GM23338 (cell line): ENCODE data around the gene FYN. TPM values are rescaled to one million over a fixed set of nuclear protein-coding genes. Genes with fewer than 3 reads are reported as not detected.

Source experiments
- ATAC-seq: fragments of 200-7000 bp; cut with Tn5 transposase; 3 replicates; pipeline ENCODE4 v1.9.1; 2020
- DNase-seq: peaks from one replicate; pipeline ENCODE4 v3.0.0-alpha.2; 2015; ENCODE audit warnings: low spot score
- H2AFZ ChIP-seq: fragments of 200-600 bp; sonication (generic); 2 replicates; pipeline ENCODE4 v1.8.0; 2016; ENCODE audit warnings: antibody characterized with exemption, mild to moderate bottlenecking, moderate library complexity
- H3F3A ChIP-seq: fragments of 200-600 bp; sonication (generic); replicated peaks from 2 replicates; pipeline ENCODE4 v1.8.0; 2017; ENCODE audit warnings: antibody characterized with exemption, mixed run types, low read depth
- H3K27ac ChIP-seq: fragments of 200-600 bp; sonication (generic); 2 replicates; pipeline ENCODE4 v1.6.1; 2016; ENCODE audit warnings: low read depth
- H3K27me3 ChIP-seq: fragments of 200-600 bp; sonication (generic); 2 replicates; pipeline ENCODE4 v1.8.0; 2016; ENCODE audit warnings: mild to moderate bottlenecking, mixed run types, moderate library complexity; ENCODE audit not compliant: insufficient read depth
- H3K36me3 ChIP-seq: fragments of 200-600 bp; sonication (generic); 2 replicates; pipeline ENCODE4 v1.8.0; 2016; ENCODE audit warnings: mild to moderate bottlenecking; ENCODE audit not compliant: insufficient read depth
- H3K4me1 ChIP-seq: fragments of 200-600 bp; sonication (generic); 2 replicates; pipeline ENCODE4 v1.8.0; 2016; ENCODE audit warnings: mild to moderate bottlenecking, moderate library complexity; ENCODE audit not compliant: insufficient read depth
- H3K4me2 ChIP-seq: fragments of 200-600 bp; sonication (generic); 2 replicates; pipeline ENCODE4 v1.7.1; 2017; ENCODE audit warnings: mixed run types
- H3K4me3 ChIP-seq: fragments of 200-600 bp; sonication (generic); 2 replicates; pipeline ENCODE4 v1.6.1; 2016; ENCODE audit warnings: mixed run types
- H3K79me2 ChIP-seq: fragments of 200-600 bp; sonication (generic); replicated peaks from 2 replicates; pipeline ENCODE4 v1.8.0; 2017; ENCODE audit warnings: mild to moderate bottlenecking; ENCODE audit not compliant: insufficient read depth
- H3K9me2 ChIP-seq: fragments of 200-600 bp; sonication (generic); 2 replicates; pipeline ENCODE4 v1.8.0; 2017; ENCODE audit not compliant: insufficient read depth
- H4K20me1 ChIP-seq: fragments of 200-600 bp; sonication (generic); replicated peaks from 2 replicates; pipeline ENCODE4 v1.8.0; 2017; ENCODE audit warnings: mild to moderate bottlenecking; ENCODE audit not compliant: insufficient read depth
- H3K27ac Mint-ChIP-seq: 2 replicates; pipeline ENCODE4 v1.8.0; 2020; ENCODE audit warnings: inconsistent platforms, mild to moderate bottlenecking, moderate library complexity, mixed read lengths
- H3K27me3 Mint-ChIP-seq: 3 replicates; pipeline ENCODE4 v1.8.0; 2022; ENCODE audit warnings: low read depth, mild to moderate bottlenecking, moderate library complexity, mixed read lengths, inconsistent platforms; ENCODE audit not compliant: insufficient read depth, poor library complexity
- H3K36me3 Mint-ChIP-seq: 3 replicates; pipeline ENCODE4 v1.8.0; 2021; ENCODE audit warnings: low read depth, mild to moderate bottlenecking, inconsistent platforms, moderate library complexity, mixed read lengths
- H3K4me1 Mint-ChIP-seq: 3 replicates; pipeline ENCODE4 v1.8.0; 2020; ENCODE audit warnings: mild to moderate bottlenecking, inconsistent platforms, mixed read lengths
- H3K4me3 Mint-ChIP-seq: 3 replicates; pipeline ENCODE4 v1.8.0; 2021; ENCODE audit warnings: moderate library complexity, mild to moderate bottlenecking, inconsistent platforms, mixed read lengths
- H3K9me3 Mint-ChIP-seq: 3 replicates; pipeline ENCODE4 v1.8.0; 2020; ENCODE audit warnings: moderate library complexity, mild to moderate bottlenecking, inconsistent platforms, mixed read lengths
- CREB1 ChIP-seq: fragments of 250-450 bp; sonication (Bioruptor Pico); IDR thresholded peaks from 2 replicates; pipeline ENCODE4 v1.5.0; 2020; ENCODE audit warnings: low read depth, mild to moderate bottlenecking, moderate library complexity
- EZH2 ChIP-seq: fragments of 200-600 bp; sonication (generic); IDR thresholded peaks from one replicate; pipeline ENCODE4 v1.8.0; 2017; ENCODE audit warnings: antibody characterized with exemption, mild to moderate bottlenecking, low read depth; ENCODE audit not compliant: unreplicated experiment
- EZH2phosphoT487 ChIP-seq: fragments of 200-600 bp; sonication (generic); IDR thresholded peaks from one replicate; pipeline ENCODE4 v1.8.1; 2018; ENCODE audit warnings: antibody characterized with exemption; ENCODE audit not compliant: unreplicated experiment
- JUNB ChIP-seq: IDR thresholded peaks from one replicate; pipeline ENCODE4 v1.6.1; 2016; ENCODE audit warnings: antibody characterized with exemption; ENCODE audit not compliant: unreplicated experiment
- NANOG ChIP-seq: IDR thresholded peaks from 2 replicates; pipeline ENCODE4 v1.6.1; 2016; ENCODE audit warnings: antibody characterized with exemption, borderline replicate concordance
- POLR2AphosphoS5 ChIP-seq: IDR thresholded peaks from 2 replicates; pipeline ENCODE4 v1.6.1; 2016; ENCODE audit warnings: antibody characterized with exemption, low read depth
- STAT1 ChIP-seq: IDR thresholded peaks from one replicate; pipeline ENCODE4 v1.6.1; 2016; ENCODE audit warnings: antibody characterized with exemption; ENCODE audit not compliant: unreplicated experiment
- ZNF114 ChIP-seq: fragments of 250-450 bp; sonication (Bioruptor Pico); IDR thresholded peaks from 2 replicates; pipeline ENCODE4 v1.5.0; 2020; ENCODE audit warnings: mild to moderate bottlenecking, moderate library complexity
- ZNF331 ChIP-seq: fragments of 250-450 bp; sonication (Bioruptor Pico); IDR thresholded peaks from 2 replicates; pipeline ENCODE4 v1.5.0; 2020; ENCODE audit warnings: low read depth, mild to moderate bottlenecking, moderate library complexity
- polyA plus RNA-seq: library from polyadenylated mRNA; unstranded; fragments of >200 nt; fragmentation: Nextera tagmentation; extraction: Ambion mirVana; gene quantifications from 2 replicates; pipeline ENCODE4 v1.2.1, GENCODE V29; 2016
- total RNA-seq: library from RNA; depleted of rRNA; stranded (reverse); fragments of >200 nt; shearing (Covaris generic); gene quantifications from 2 replicates; pipeline ENCODE4 v1.2.3, GENCODE V29; 2014
- TF ChIP-seq, protein P1 (sequence below), 2 experiments: fragments of 200-600 bp in 1 of 2; sonication (generic) in 1 of 2; conservative IDR thresholded peaks; 2 replicates each; pipeline versions ENCODE4 v1.5.1 to v1.6.1; 2016 to 2017; ENCODE audit warnings: antibody characterized with exemption in 2 of 2, low read depth in 2 of 2, mild to moderate bottlenecking in 2 of 2, moderate library complexity in 1 of 2
- TF ChIP-seq, protein P2 (sequence below): IDR thresholded peaks from one replicate; pipeline ENCODE4 v1.6.1; 2018; ENCODE audit warnings: antibody characterized with exemption; ENCODE audit not compliant: unreplicated experiment
- TF ChIP-seq, protein P3 (sequence below): fragments of 250-450 bp; sonication (Bioruptor Pico); IDR thresholded peaks from 2 replicates; pipeline ENCODE4 v1.5.0; 2020; ENCODE audit warnings: mild to moderate bottlenecking, moderate library complexity
- TF ChIP-seq, protein P4 (sequence below): IDR thresholded peaks from 2 replicates; pipeline ENCODE4 v1.6.1; 2016; ENCODE audit warnings: antibody characterized with exemption

Gene FYN
- total and polyA plus RNA-seq, 2 experiments from 2014 or later: 46.8 to 143 TPM

DNA sequence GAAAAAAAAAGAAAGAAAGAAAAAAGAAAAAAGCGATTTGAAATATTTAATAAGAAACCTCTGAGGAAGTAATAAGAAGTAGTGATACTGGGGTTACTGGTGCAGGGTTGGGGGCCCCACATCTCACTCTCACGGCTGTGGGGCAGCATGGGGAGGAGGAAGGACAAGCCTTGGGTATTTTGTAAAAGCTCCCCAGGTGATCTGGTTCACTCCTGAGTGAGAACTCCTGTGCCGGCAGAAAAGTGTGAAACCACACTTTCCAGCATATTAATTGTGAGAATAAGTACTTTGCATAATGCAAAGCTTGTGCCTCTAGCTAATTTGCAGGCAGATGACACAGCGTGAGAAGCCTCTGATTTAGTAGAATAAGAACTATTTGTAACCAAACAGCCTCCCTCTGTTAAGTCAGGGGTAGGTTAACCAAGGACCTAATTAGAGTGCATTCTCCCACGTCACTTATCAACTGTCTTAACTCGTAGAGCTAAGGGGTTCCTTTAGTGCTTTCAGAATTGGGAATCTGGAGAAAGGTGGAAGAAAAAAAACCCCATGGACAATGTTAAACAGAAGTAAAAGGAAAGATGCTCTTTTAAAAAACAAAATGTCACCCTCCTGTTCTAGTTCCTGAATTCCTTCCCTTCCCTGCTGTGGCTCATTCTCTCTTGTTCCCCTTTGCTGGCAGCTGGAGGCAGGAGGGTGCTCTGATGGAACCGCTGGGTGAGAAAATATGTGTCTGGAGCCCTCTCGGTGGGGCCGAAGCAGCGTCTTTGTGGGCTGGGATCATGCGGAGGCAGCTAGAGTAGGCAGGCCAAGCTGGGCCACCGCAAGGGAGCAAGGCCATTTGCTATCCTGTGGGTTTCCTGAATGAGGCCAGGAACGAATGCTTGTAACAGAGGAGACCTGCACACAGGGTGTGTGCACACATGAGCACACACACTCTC lies 108.7 kb downstream of the FYN start:
- DNase-seq: peak; percentile 38
- Histone ChIP-seq H2AFZ (no peak overlapping the region), H3K27me3 (no peaks in the 10 kb centered on the region), H3K4me2 (0 out of 2 replicates have a peak overlapping the region, but pooled peaks have one; percentile 30), H4K20me1 (no peaks in the 10 kb centered on the region), H3K79me2 (peaks cover 13% of the 10 kb centered on the region), H3K9me2 (no peaks in the 10 kb centered on the region), H3K27ac (peak overlapping the region; percentile 36; the same call in 1 of the 2 replicates), H3K4me1 (peaks cover 38% of the 10 kb centered on the region), H3F3A (no peaks in the 10 kb centered on the region), H3K4me3 (no peak overlapping the region), H3K36me3 (no peaks in the 10 kb centered on the region)
- Mint-ChIP-seq H3K4me3 (no peak overlapping the region; the same call in 2 of the 3 replicates), H3K9me3 (no peaks in the 10 kb centered on the region), H3K27me3 (peaks cover 8% of the 10 kb centered on the region), H3K27ac (peak overlapping the region; percentile 83), H3K36me3 (no peaks in the 10 kb centered on the region; the same call in 2 of the 3 replicates), H3K4me1 (peaks cover 75% of the 10 kb centered on the region)
- peak; percentile 83 for ATAC-seq
- TF ChIP-seq, protein P1, sequence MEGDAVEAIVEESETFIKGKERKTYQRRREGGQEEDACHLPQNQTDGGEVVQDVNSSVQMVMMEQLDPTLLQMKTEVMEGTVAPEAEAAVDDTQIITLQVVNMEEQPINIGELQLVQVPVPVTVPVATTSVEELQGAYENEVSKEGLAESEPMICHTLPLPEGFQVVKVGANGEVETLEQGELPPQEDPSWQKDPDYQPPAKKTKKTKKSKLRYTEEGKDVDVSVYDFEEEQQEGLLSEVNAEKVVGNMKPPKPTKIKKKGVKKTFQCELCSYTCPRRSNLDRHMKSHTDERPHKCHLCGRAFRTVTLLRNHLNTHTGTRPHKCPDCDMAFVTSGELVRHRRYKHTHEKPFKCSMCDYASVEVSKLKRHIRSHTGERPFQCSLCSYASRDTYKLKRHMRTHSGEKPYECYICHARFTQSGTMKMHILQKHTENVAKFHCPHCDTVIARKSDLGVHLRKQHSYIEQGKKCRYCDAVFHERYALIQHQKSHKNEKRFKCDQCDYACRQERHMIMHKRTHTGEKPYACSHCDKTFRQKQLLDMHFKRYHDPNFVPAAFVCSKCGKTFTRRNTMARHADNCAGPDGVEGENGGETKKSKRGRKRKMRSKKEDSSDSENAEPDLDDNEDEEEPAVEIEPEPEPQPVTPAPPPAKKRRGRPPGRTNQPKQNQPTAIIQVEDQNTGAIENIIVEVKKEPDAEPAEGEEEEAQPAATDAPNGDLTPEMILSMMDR (conservative IDR thresholded peaks at IDR 0.05; ENCODE audit: low read depth in 2 of 2): no peak
- TF ChIP-seq ZNF331 (CRISPR knock-in tag) (no peak), CREB1 (CRISPR knock-in tag) (no peak), STAT1 (no peak), EZH2 (no peak), EZH2phosphoT487 (no peak), ZNF114 (no peak), NANOG (no peak), JUNB (no peak), POLR2AphosphoS5 (no peak)
- TF ChIP-seq, protein P2, sequence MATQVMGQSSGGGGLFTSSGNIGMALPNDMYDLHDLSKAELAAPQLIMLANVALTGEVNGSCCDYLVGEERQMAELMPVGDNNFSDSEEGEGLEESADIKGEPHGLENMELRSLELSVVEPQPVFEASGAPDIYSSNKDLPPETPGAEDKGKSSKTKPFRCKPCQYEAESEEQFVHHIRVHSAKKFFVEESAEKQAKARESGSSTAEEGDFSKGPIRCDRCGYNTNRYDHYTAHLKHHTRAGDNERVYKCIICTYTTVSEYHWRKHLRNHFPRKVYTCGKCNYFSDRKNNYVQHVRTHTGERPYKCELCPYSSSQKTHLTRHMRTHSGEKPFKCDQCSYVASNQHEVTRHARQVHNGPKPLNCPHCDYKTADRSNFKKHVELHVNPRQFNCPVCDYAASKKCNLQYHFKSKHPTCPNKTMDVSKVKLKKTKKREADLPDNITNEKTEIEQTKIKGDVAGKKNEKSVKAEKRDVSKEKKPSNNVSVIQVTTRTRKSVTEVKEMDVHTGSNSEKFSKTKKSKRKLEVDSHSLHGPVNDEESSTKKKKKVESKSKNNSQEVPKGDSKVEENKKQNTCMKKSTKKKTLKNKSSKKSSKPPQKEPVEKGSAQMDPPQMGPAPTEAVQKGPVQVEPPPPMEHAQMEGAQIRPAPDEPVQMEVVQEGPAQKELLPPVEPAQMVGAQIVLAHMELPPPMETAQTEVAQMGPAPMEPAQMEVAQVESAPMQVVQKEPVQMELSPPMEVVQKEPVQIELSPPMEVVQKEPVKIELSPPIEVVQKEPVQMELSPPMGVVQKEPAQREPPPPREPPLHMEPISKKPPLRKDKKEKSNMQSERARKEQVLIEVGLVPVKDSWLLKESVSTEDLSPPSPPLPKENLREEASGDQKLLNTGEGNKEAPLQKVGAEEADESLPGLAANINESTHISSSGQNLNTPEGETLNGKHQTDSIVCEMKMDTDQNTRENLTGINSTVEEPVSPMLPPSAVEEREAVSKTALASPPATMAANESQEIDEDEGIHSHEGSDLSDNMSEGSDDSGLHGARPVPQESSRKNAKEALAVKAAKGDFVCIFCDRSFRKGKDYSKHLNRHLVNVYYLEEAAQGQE: no peak
- TF ChIP-seq, protein P3, sequence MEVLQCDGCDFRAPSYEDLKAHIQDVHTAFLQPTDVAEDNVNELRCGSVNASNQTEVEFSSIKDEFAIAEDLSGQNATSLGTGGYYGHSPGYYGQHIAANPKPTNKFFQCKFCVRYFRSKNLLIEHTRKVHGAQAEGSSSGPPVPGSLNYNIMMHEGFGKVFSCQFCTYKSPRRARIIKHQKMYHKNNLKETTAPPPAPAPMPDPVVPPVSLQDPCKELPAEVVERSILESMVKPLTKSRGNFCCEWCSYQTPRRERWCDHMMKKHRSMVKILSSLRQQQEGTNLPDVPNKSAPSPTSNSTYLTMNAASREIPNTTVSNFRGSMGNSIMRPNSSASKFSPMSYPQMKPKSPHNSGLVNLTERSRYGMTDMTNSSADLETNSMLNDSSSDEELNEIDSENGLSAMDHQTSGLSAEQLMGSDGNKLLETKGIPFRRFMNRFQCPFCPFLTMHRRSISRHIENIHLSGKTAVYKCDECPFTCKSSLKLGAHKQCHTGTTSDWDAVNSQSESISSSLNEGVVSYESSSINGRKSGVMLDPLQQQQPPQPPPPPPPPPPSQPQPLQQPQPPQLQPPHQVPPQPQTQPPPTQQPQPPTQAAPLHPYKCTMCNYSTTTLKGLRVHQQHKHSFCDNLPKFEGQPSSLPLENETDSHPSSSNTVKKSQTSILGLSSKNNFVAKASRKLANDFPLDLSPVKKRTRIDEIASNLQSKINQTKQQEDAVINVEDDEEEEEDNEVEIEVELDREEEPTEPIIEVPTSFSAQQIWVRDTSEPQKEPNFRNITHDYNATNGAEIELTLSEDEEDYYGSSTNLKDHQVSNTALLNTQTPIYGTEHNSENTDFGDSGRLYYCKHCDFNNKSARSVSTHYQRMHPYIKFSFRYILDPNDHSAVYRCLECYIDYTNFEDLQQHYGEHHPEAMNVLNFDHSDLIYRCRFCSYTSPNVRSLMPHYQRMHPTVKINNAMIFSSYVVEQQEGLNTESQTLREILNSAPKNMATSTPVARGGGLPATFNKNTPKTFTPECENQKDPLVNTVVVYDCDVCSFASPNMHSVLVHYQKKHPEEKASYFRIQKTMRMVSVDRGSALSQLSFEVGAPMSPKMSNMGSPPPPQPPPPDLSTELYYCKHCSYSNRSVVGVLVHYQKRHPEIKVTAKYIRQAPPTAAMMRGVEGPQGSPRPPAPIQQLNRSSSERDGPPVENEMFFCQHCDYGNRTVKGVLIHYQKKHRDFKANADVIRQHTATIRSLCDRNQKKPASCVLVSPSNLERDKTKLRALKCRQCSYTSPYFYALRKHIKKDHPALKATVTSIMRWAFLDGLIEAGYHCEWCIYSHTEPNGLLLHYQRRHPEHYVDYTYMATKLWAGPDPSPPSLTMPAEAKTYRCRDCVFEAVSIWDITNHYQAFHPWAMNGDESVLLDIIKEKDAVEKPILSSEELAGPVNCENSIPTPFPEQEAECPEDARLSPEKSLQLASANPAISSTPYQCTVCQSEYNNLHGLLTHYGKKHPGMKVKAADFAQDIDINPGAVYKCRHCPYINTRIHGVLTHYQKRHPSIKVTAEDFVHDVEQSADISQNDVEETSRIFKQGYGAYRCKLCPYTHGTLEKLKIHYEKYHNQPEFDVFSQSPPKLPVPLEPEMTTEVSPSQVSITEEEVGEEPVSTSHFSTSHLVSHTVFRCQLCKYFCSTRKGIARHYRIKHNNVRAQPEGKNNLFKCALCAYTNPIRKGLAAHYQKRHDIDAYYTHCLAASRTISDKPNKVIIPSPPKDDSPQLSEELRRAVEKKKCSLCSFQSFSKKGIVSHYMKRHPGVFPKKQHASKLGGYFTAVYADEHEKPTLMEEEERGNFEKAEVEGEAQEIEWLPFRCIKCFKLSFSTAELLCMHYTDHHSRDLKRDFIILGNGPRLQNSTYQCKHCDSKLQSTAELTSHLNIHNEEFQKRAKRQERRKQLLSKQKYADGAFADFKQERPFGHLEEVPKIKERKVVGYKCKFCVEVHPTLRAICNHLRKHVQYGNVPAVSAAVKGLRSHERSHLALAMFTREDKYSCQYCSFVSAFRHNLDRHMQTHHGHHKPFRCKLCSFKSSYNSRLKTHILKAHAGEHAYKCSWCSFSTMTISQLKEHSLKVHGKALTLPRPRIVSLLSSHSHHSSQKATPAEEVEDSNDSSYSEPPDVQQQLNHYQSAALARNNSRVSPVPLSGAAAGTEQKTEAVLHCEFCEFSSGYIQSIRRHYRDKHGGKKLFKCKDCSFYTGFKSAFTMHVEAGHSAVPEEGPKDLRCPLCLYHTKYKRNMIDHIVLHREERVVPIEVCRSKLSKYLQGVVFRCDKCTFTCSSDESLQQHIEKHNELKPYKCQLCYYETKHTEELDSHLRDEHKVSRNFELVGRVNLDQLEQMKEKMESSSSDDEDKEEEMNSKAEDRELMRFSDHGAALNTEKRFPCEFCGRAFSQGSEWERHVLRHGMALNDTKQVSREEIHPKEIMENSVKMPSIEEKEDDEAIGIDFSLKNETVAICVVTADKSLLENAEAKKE (CRISPR knock-in tag): no peak
- TF ChIP-seq, protein P4, sequence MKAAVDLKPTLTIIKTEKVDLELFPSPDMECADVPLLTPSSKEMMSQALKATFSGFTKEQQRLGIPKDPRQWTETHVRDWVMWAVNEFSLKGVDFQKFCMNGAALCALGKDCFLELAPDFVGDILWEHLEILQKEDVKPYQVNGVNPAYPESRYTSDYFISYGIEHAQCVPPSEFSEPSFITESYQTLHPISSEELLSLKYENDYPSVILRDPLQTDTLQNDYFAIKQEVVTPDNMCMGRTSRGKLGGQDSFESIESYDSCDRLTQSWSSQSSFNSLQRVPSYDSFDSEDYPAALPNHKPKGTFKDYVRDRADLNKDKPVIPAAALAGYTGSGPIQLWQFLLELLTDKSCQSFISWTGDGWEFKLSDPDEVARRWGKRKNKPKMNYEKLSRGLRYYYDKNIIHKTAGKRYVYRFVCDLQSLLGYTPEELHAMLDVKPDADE: no peak
